ENCODE results near the gene CTSK. TPM values are rescaled to one million over a fixed set of nuclear protein-coding genes. Genes with fewer than 3 reads are reported as not detected.
"Not testable (repeated sequence)": the region's sequence is repeated elsewhere in the genome, so short reads cannot be mapped to it uniquely, and the experiment has no call there.

The CTSK gene
- total RNA-seq, 2 donors from 2014 or later = 6.1 to 9.8 TPM

DNA sequence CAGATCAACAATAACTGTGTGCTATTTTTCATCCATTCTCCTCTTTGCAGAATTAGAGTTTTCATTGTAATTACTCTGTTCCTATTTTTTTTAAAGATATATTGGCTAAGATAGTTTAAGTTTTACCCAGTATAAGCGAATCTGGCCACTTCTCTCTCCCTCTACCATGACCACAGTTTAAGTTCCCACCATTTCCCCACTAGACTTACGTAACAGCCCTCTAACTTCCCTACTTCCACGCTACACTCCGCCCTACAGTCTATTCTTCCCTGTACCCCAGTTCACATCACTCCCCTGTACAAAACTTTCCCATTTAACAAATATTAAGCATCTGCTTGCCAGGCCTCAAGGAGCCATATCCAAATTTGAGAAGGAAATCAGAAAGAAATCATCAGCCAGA is 16.5 kb downstream of the CTSK start:
- Mint-ChIP-seq H3K4me1 (no peaks in the 10 kb centered on the region), H3K27ac (no peak overlapping the region), H3K4me3 (no peak overlapping the region), H3K27me3 (no peaks in the 10 kb centered on the region), H3K9me3 (no peaks in the 10 kb centered on the region), H3K36me3 (ENCODE audit: low read depth) (no peaks in the 10 kb centered on the region)
- no peak for ATAC-seq (replicated peaks)

DNA sequence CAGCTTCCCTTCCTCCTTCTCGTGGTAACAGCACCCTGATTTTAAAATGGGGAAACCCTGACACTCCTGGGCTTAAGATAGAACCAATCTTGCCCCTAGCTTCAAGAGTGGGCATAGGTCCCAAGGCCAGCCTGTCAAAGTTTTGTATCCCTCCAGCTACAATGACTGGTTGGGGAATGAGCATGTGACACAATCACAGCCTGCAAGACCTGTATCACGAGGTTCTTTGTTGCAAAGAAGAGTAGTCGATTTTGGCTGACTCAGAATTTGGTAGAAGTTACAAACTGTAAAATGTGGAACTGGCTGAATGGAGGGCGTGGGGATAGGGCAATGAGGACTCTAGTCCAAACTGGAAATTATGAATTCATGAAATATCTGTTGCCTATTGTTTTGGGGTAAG is 18.7 kb downstream of the CTSK start:
- Mint-ChIP-seq H3K4me3 (no peak overlapping the region), H3K4me1 (no peaks in the 10 kb centered on the region)
- ATAC-seq (replicated peaks) = no peak

DNA sequence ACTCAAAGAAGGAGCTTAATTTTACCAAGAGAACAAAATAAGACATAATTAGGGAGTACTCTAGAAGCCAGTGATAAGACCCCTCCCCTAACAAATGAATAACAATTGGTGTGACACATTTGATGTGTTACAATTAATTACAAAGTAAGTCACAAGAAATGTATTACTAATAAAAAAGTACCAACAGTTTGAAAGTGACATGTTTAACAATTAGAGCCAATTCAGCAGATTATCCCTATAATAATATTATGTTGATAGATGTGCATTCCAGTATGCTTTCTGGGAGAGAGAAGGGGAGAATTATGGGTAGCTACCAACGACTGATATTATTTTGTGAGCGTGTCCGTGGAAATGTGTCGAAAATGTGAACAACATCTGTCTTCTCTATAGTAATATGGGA is 19.1 kb downstream of the CTSK start:
- no peak for ATAC-seq (replicated peaks)
- no peak overlapping the region for H3K4me3 Mint-ChIP-seq
- H3K4me1 Mint-ChIP-seq = no peaks in the 10 kb centered on the region
- H3K36me3 Mint-ChIP-seq (ENCODE audit: low read depth) = no peaks in the 10 kb centered on the region
- no peaks in the 10 kb centered on the region for H3K9me3 Mint-ChIP-seq
- H3K27ac Mint-ChIP-seq = no peak overlapping the region
- H3K27me3 Mint-ChIP-seq = no peaks in the 10 kb centered on the region

More for the DNA sequence above, 18.7 kb downstream of the CTSK start:
- H3K36me3 Mint-ChIP-seq (ENCODE audit: low read depth) = no peaks in the 10 kb centered on the region
- no peak overlapping the region for H3K27ac Mint-ChIP-seq
- no peaks in the 10 kb centered on the region for H3K27me3 Mint-ChIP-seq
- no peaks in the 10 kb centered on the region for H3K9me3 Mint-ChIP-seq

DNA sequence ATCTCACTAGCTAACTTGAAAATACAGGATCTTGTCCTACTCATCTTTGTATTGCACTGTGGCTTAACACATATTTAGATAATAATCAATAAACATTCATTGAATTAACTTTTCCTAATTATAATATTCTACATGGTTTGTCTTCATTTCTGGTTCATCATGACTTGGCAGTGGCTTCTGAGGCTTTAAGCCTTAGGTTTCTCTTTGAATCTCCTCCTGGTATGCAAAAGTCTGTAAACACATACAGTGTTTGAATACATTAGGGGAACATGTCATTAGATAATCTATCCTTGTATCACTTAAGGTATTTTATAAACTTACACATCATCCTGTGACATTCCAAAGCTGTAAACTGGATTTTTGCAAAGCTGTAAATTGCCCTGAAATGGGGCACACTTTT is 20.6 kb downstream of the CTSK start:
- Mint-ChIP-seq H3K4me3 (no peak overlapping the region), H3K9me3 (no peaks in the 10 kb centered on the region), H3K4me1 (no peaks in the 10 kb centered on the region), H3K27ac (no peak overlapping the region), H3K27me3 (no peaks in the 10 kb centered on the region), H3K36me3 (ENCODE audit: low read depth) (no peaks in the 10 kb centered on the region)
- ATAC-seq (replicated peaks) = no peak

DNA sequence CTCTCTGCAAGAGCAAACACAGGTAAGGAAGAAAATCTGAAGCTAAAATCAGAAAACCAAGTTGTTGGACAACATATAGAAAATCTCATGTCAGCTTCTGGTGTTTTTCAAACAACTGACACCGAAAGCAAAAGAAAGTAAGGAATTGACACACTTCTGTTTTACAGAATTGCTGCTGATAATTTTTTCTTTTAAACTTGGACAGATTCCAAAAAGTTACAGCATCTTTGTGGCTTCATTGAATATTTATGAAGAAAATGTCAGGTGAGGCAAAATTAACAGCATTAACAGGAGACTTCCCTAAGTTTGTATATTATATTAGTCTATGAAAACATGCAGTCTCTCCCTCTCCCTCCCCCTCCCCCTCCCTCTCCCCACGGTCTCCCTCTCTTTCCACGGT is 27.6 kb downstream of the CTSK start:
- Mint-ChIP-seq H3K36me3 (ENCODE audit: low read depth) (no peaks in the 10 kb centered on the region), H3K9me3 (no peaks in the 10 kb centered on the region), H3K27ac (no peak overlapping the region), H3K4me3 (no peak overlapping the region), H3K4me1 (peaks cover 6% of the 10 kb centered on the region), H3K27me3 (no peaks in the 10 kb centered on the region)
- ATAC-seq (replicated peaks) = no peak

DNA sequence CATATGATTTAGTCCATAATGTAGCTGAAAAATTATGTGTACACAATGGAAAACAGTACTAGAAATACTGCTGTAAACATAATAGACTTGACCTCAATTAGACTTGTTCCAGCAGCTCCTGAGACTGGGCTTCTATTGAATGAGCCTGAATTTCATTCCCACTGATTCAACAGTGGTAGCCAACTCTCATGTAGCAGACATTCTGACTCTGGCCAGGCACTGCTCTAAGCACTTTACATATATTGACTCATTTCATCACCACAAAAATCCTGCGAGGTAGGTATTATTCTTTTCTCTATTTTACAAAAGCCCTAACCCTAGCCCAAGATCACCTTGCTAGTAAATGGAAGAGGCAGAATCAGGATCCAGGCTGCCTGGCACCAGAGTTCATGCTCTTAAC is 29.7 kb downstream of the CTSK start:
- ATAC-seq (replicated peaks) = peak; percentile 70
- no peak overlapping the region for H3K27ac Mint-ChIP-seq

DNA sequence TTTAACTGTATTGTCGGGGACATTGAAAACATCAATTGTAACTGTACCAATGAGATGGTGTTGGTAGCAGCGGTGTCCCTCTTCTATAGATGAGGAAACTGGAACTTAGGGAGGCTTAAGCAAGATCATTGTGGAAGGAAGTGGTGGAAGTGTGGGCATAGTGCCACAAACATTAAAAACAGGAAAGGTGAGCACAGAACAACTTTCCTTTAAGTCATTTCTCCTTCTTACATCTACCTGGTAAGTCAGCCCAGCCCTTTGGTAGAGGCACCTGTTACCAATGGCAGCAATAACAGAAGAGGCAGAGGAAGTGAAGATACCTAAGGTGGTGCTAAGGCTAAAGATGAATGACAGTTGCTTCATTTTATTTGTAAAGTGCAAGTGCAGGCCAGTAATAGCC is 30.5 kb downstream of the CTSK start:
- Mint-ChIP-seq H3K9me3 (no peaks in the 10 kb centered on the region), H3K27ac (no peak overlapping the region), H3K36me3 (ENCODE audit: low read depth) (no peaks in the 10 kb centered on the region), H3K4me3 (no peak overlapping the region), H3K27me3 (no peaks in the 10 kb centered on the region), H3K4me1 (peaks cover 6% of the 10 kb centered on the region)
- ATAC-seq (replicated peaks) = peak; percentile 43

More for the DNA sequence above, 29.7 kb downstream of the CTSK start:
- Mint-ChIP-seq H3K36me3 (ENCODE audit: low read depth) (no peaks in the 10 kb centered on the region), H3K9me3 (no peaks in the 10 kb centered on the region), H3K27me3 (no peaks in the 10 kb centered on the region), H3K4me3 (no peak overlapping the region), H3K4me1 (peaks cover 6% of the 10 kb centered on the region)

DNA sequence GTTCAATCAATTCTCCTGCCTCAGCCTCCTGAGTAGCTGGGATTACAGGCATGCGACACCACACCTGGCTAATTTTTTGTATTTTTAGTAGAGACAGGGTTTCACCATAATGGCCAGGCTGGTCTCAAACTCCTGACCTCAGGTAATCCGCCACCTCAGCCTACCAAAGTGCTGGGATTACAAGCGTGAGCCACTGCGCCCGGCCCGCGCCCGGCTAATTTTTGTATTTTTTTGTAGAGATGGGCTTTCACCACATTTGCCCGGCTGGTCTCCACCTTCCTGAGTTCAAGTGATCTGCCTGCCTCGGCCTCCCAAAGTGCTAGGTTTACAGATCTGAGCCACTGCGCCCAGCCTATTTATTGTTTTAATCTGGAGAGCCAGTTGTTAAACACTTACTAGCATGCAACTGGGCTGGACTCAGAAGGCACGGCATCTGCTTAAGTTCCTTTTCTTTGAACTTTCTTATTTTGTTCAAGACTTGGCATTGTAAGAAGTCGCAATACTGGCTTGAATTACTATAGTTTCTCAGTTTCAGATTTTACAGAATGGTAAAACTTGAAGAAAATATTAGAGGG is 32.0 kb downstream of the CTSK start:
- H3K27me3 Mint-ChIP-seq; H3K36me3 Mint-ChIP-seq (ENCODE audit: low read depth); ATAC-seq (replicated peaks); H3K27ac Mint-ChIP-seq; H3K4me3 Mint-ChIP-seq; H3K9me3 Mint-ChIP-seq: not testable (repeated sequence)
- peaks cover 17% of the 10 kb centered on the region for H3K4me1 Mint-ChIP-seq

DNA sequence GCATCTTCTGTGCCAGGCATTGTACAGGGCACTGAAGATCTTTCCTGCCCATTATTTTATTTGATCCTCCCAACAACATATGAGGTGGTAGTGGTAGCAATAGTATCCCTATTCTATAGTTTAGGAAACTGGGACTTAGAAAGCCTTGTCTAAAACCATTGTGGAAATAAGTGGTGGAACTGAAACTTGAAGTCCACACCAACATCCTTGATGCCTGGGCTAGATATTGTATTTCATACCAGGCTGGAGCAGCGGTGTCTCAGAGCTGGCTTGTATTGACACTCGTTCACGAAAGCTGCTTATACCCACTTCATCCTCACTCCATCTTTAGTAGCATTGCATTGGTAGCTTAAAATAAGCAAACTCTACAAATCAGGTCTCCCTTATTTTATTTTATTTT is 32.8 kb downstream of the CTSK start:
- Mint-ChIP-seq H3K9me3 (no peaks in the 10 kb centered on the region), H3K4me3 (no peak overlapping the region), H3K4me1 (peaks cover 23% of the 10 kb centered on the region), H3K27ac (no peak overlapping the region), H3K27me3 (no peaks in the 10 kb centered on the region), H3K36me3 (ENCODE audit: low read depth) (no peaks in the 10 kb centered on the region)
- no peak for ATAC-seq (replicated peaks)

DNA sequence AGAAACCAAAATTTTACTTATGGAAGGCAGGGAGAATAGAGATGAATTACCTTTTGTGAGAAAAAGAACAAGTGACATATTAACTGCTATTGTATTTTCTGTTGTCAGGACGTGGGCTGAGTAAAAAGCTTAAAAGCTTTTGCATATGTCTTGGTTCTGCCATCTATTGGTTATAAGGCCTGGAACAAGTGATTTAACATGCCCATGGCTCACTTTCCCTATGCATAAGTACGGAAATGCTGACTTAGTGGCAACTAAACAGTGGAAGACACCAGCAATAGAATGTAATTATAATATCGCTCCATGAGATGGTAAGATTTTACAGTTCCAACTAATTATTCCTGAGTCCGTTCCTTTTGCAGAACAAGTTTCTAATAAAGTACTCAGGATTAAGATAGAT is 35.7 kb downstream of the CTSK start:
- H3K36me3 Mint-ChIP-seq (ENCODE audit: low read depth) = no peaks in the 10 kb centered on the region
- peak overlapping the region; percentile 57 for H3K4me3 Mint-ChIP-seq
- ATAC-seq (replicated peaks) = peak; percentile 23
- H3K9me3 Mint-ChIP-seq = no peaks in the 10 kb centered on the region
- H3K27ac Mint-ChIP-seq = no peak overlapping the region
- peaks cover 19% of the 10 kb centered on the region for H3K4me1 Mint-ChIP-seq
- H3K27me3 Mint-ChIP-seq = no peaks in the 10 kb centered on the region

DNA sequence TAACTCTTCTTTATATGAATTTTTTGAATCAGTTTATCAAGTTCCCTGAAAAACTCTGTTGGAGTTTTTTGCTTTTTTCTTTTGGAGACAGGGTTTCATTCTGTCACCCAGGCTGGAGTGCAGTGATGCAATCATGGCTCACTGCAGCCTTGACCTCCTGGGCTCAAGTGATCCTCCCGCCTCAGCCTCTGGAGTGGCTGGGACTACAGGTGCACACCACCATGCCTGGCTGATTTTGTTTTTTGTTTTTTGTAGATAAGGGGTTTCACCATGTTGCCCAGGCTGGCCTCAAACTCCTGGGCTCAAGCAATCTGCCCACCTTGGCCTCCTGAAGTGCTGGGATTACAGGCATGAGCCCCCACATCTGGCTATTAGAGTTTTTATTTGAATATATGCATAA is 40.4 kb downstream of the CTSK start:
- ATAC-seq (replicated peaks); H3K27me3 Mint-ChIP-seq; H3K9me3 Mint-ChIP-seq: not testable (repeated sequence)
- Mint-ChIP-seq H3K4me3 (peak overlapping the region; percentile 99), H3K4me1 (peaks cover 38% of the 10 kb centered on the region), H3K27ac (peak overlapping the region; percentile 62), H3K36me3 (ENCODE audit: low read depth) (peaks cover 10% of the 10 kb centered on the region)

DNA sequence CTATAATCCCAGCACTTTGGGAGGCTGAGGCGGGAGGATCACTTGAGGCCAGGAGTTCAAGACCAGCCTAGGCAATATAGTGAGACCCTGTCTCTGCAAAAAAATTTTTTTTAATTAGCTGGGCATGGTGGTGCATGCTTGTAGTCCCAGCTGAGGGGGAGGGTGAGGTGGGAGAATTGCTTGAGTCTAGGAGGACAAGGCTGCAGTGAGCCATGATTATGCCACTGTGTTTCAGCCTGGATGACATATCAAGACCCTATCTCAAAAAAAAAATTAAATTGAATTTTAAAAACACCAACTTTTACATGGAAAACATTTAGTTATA is 42.1 kb downstream of the CTSK start:
- peak; percentile 28 for ATAC-seq (replicated peaks)
- not testable (repeated sequence) for H3K27me3 Mint-ChIP-seq

DNA sequence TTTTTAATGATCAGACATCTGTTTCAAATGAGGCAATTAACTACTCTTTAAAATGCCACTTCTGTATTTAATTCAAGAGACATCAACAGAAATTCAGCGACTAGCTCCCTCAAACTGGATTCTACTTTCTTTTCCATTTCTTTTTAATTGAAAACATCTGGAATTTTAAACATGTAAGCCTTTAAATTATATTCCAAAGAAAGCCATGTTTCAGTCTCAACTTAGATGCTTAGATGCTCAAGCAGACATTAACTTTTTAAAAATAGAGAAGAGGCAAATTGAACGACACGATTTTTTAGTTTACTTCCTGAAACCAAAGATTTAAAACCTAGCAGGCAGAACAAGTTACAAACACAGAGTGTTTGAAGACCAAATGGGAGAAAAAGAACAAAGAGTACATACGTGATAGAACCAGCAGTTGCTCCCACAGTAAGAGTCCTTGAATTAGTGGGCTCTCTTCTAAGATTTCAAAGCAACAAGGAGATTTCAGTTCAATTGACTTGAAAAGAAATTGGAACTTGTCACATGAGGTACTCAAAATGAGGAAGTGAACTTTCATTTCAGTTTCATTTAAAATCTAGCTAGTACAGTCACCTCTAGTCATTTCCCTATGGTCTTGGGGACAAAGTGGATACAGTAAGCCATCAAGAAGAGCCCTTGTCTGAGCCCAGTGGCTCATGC is 42.6 kb downstream of the CTSK start, which contains the start of gene CTSS:
TSS of gene CTSS (minus strand) at position 483 of the 681 bp plus-strand sequence. CDS start 1,015 bp downstream, outside the sequence.
- ATAC-seq (replicated peaks) = peak; percentile 96
- Mint-ChIP-seq H3K27ac (peak within 1 kb of the TSS; percentile 98), H3K4me3 (peak within 1 kb of the TSS; percentile 99), H3K9me3 (no peaks in the 10 kb centered on the region), H3K27me3 (no peaks in the 10 kb centered on the region), H3K4me1 (peaks cover 23% of the 10 kb centered on the region), H3K36me3 (ENCODE audit: low read depth) (peaks cover 22% of the 10 kb centered on the region)

More for the DNA sequence above, 42.1 kb downstream of the CTSK start:
- peaks cover 17% of the 10 kb centered on the region for H3K36me3 Mint-ChIP-seq (ENCODE audit: low read depth)
- H3K9me3 Mint-ChIP-seq = not testable (repeated sequence)
- peak overlapping the region; percentile 98 for H3K27ac Mint-ChIP-seq
- peaks cover 26% of the 10 kb centered on the region for H3K4me1 Mint-ChIP-seq
- H3K4me3 Mint-ChIP-seq = peak overlapping the region; percentile 99

DNA sequence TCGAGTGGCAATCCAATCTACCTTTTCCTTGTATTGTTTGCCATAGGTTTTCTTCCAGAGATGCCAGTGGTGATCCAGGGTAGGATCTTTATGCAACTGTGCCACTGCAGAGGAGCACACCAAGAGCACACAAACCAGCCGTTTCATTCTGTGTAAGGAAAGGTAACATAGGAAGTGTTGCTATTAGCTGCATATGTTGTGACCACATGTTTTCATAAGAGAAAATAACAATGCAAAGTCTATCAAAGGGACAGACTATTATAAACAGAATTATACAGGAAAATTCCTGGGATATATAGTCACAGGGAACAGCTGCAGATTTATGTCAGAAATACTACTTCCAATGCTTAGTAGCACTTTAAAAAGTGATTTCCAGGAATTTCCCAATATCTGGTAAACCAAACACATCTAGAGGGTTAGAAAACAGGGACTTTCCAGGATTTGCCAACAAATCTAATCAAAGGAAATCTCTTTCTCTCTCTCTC is 43.4 kb downstream of the CTSK start:
- no peaks in the 10 kb centered on the region for H3K9me3 Mint-ChIP-seq
- peaks cover 28% of the 10 kb centered on the region for H3K36me3 Mint-ChIP-seq (ENCODE audit: low read depth)
- no peaks in the 10 kb centered on the region for H3K27me3 Mint-ChIP-seq
- H3K4me1 Mint-ChIP-seq = peaks cover 30% of the 10 kb centered on the region
- H3K4me3 Mint-ChIP-seq = peak overlapping the region; percentile 99
- ATAC-seq (replicated peaks) = peak; percentile 54
- peak overlapping the region; percentile 98 for H3K27ac Mint-ChIP-seq

DNA sequence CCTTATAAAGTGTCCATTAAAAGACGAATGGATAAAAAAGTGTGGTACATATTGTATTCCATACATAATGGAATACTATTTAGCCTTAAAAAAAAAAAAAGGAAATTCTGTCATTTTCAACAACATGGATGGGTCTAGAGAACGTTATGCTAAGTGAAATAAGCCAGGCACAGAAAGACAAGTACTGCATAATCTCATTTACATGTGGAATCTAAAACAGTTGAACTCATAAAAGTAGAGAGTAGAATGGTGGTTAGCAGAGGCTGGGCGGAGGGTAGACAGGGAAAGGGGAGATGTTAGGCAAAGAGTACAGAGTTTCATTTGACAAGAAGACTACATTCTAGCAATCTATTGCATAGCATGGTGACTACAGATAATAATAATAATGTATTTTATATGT is 45.0 kb downstream of the CTSK start:
- Mint-ChIP-seq H3K27ac (no peak overlapping the region), H3K36me3 (ENCODE audit: low read depth) (peaks cover 43% of the 10 kb centered on the region), H3K4me1 (peaks cover 31% of the 10 kb centered on the region), H3K9me3 (no peaks in the 10 kb centered on the region), H3K4me3 (peak overlapping the region; percentile 48), H3K27me3 (no peaks in the 10 kb centered on the region)
- ATAC-seq (replicated peaks) = no peak

Data from activated T-helper 17 cell treated with anti-CD3 and anti-CD28 coated beads, Interleukin-2, amount 50 U/mL, for 72 hours (primary cell).